Gastrocnemius medialis (tissue), 4 donors: ENCODE measurements around the gene PRELP.

Experiments used
- CTCF ChIP-seq, 5 experiments: fragments of 450-650 bp in 3 of 5; fragments of 200-600 bp in 2 of 5; sonication (generic) in 2 of 5; IDR thresholded peaks in 4 of 5; conservative IDR thresholded peaks in 1 of 5; 1 replicate in 4 of 5; 2 replicates in 1 of 5; pipeline ENCODE4 v1.5.1; 2016 to 2019; ENCODE audit warnings: antibody characterized with exemption in 5 of 5, mild to moderate bottlenecking in 3 of 5, moderate library complexity in 3 of 5
- POLR2A ChIP-seq, 2 donors: fragments of 450-650 bp; IDR thresholded peaks; one replicate each; pipeline ENCODE4 v1.6.1; 2017; ENCODE audit warnings: antibody characterized with exemption in 2 of 2, mild to moderate bottlenecking in 2 of 2, moderate library complexity in 2 of 2

- TF ChIP-seq POLR2A (IDR thresholded peaks at IDR 0.05) (no peak), CTCF (IDR thresholded peaks at IDR 0.05 in 4 of 5, conservative IDR thresholded peaks at IDR 0.05 in 1 of 5) (no peak)
These were observed 36.9 kb downstream of the PRELP start for GRCh38 chr1:203512517-203512847.
